Measurements from ENCODE around the gene SMIM36.
"Not testable (repeated sequence)": the region's sequence is repeated elsewhere in the genome, so short reads cannot be mapped to it uniquely, and the experiment has no call there.

The SMIM36 gene

DNA sequence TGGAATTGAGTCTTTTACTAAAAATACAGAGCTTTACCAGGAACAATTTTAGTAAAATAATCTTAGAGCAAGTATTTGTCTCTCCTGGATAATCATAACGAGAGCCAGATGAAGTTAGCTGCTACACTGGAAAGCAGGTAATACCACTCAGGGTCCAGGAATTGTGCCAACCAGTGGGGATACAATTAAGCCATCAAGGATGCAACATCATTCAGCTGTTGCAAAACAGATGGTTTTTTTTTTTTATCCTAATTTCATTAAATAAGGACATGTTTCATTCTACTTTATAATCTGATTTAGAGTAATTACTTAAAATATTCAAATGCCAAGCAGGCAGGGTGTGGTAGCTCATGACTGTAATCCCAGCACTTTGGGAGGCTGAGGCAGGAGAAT is 99.8 kb downstream of the SMIM36 start:
- H3K9ac ChIP-seq (ENCODE audit: insufficient read length) = no peak overlapping the region
- no peak for DNase-seq (ENCODE audit: low read depth, low spot score)
- no peak for TF ChIP-seq POLR2AphosphoS5 (IDR thresholded peaks at IDR 0.05; ENCODE audit: borderline replicate concordance, low read depth, low read length)
- no peak for TF ChIP-seq EZH2 (IDR thresholded peaks at IDR 0.05)
- no peak for TF ChIP-seq FOXP2 (optimal IDR thresholded peaks at IDR 0.05; ENCODE audit: control extremely low read depth, extremely low read length, insufficient read depth)
- H3K4me3 ChIP-seq = no peak overlapping the region
- H3K27ac ChIP-seq = no peak overlapping the region
- H3K36me3 ChIP-seq (ENCODE audit: insufficient read depth, low read length) = peaks cover 8% of the 10 kb centered on the region; the same call in 1 of the 2 replicates
- H3K9me3 ChIP-seq (ENCODE audit: low read depth, low read length) = no peaks in the 10 kb centered on the region

DNA sequence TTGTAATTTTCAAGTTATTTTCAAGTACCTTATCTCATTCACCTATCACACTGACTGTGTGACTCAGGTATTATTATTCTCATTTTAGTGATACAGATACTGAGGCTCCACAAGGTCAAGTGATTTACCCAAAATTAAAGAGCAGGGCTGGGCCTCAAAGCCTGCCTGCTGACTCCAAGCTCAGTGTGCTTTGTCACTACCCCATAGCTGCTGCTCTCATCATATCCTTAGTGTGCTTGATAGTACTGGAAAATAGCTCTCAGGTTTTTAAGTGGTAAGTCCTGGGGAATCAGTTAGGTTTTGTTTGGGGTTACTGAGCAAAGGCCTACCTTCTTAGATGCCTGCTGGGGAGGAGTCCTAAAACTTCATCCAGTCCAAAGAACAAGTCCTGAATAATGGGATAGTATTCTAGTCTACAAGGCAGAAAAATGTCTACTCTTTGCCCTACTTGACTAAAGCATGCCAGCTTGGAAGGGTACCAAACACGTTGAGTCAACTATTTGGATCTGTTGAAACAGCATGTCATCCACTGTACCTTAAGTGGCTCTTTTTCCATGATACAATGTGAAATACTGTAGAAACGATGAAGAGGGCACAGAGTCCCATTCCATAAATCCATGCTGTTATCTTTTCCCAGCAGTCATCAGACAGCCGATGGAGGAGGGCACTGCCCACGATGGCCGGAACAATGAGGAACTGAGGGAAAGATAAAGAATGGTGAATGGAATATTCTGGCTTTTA is 100.4 kb downstream of the SMIM36 start:
- Histone ChIP-seq H3K9ac (ENCODE audit: insufficient read length) (no peak overlapping the region), H3K9me3 (ENCODE audit: low read depth, low read length) (no peaks in the 10 kb centered on the region), H3K27ac (no peak overlapping the region), H3K36me3 (ENCODE audit: insufficient read depth, low read length) (peaks cover 8% of the 10 kb centered on the region; the same call in 1 of the 2 replicates), H3K4me3 (no peak overlapping the region)
- TF ChIP-seq EZH2 (IDR thresholded peaks at IDR 0.05) (no peak), POLR2AphosphoS5 (IDR thresholded peaks at IDR 0.05; ENCODE audit: borderline replicate concordance, low read depth, low read length) (no peak), FOXP2 (optimal IDR thresholded peaks at IDR 0.05; ENCODE audit: control extremely low read depth, extremely low read length, insufficient read depth) (no peak)
- DNase-seq (ENCODE audit: low read depth, low spot score) = no peak

GRCh38 chr17:55409030-55409800 is 102.0 kb downstream of the SMIM36 start:
- Histone ChIP-seq H3K4me3 (no peak overlapping the region), H3K9ac (ENCODE audit: insufficient read length) (no peak overlapping the region), H3K27ac (no peak overlapping the region), H3K36me3 (ENCODE audit: insufficient read depth, low read length) (peaks cover 8% of the 10 kb centered on the region; the same call in 1 of the 2 replicates), H3K9me3 (ENCODE audit: low read depth, low read length) (no peaks in the 10 kb centered on the region)
- no peak for DNase-seq (ENCODE audit: low read depth, low spot score)
- TF ChIP-seq EZH2 (IDR thresholded peaks at IDR 0.05) (no peak), POLR2AphosphoS5 (IDR thresholded peaks at IDR 0.05; ENCODE audit: borderline replicate concordance, low read depth, low read length) (no peak), FOXP2 (optimal IDR thresholded peaks at IDR 0.05; ENCODE audit: control extremely low read depth, extremely low read length, insufficient read depth) (no peak)

DNA sequence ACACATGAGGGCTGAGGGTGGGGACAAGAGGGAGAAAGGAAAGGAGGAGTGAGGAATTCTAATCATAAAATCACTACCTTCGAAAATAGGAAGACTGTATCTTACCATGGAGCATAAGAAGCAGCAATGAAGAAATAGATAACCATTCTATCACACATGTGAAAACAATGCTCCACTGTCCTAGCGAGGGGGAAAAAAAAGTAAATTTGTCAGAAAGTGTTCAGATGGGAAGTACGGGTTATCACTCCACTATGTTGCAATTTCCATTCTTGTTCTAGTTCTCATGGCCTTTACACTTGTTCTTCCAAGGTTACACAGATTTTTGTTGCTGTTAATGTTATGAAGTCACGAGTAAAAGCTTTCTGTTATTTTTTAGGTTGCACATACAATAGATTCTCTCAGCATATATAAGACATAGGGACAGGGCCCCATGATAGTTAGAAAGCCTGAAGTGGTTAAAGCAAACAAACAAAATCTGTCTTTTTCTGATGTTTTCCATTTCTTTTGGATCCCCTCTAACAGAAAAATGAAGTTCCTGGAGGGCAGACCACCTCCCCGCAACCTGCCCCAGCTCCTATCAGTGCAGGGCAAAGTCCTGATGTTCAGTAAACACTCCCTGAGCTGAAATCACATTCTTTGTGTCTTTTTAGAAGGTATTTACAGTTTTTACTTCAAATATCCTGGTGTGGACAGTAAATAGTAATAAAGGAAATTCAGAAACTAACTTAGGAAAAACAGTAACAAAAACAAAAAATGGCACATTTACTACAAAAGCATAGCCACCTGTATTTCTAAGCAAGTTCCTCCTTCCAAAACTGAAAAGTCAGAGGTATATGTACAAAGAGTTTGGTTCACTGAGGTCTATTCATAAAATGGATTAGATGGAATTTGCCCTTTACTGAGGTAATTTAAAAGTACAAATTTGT is 103.3 kb downstream of the SMIM36 start:
- H3K9me3 ChIP-seq (ENCODE audit: low read depth, low read length) = no peaks in the 10 kb centered on the region
- H3K36me3 ChIP-seq (ENCODE audit: insufficient read depth, low read length) = peaks cover 8% of the 10 kb centered on the region; the same call in 1 of the 2 replicates
- H3K9ac ChIP-seq (ENCODE audit: insufficient read length) = no peak overlapping the region
- no peak for DNase-seq (ENCODE audit: low read depth, low spot score)
- no peak for TF ChIP-seq FOXP2 (optimal IDR thresholded peaks at IDR 0.05; ENCODE audit: control extremely low read depth, extremely low read length, insufficient read depth)
- no peak for TF ChIP-seq POLR2AphosphoS5 (IDR thresholded peaks at IDR 0.05; ENCODE audit: borderline replicate concordance, low read depth, low read length)
- no peak for TF ChIP-seq EZH2 (IDR thresholded peaks at IDR 0.05)
- H3K27ac ChIP-seq = no peak overlapping the region
- H3K4me3 ChIP-seq = no peak overlapping the region

DNA sequence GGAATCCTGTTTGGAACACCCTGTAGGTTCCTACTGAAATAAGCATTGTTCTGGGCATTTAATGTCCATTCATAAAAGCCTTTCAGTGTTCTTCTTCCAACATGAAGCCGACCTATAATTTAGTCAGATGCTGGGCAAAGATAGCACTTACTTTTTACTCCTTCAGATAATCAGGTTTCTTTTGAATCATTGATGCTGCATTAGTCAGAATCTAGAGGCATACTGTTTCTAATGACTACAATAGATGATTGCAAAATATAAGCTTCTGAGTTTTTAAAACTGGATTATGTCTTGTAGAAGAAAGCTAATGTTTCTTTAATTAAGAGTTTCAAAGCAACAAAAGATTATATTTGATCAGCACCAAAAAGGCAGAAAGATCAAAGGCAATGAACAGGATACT is 105.7 kb downstream of the SMIM36 start:
- Histone ChIP-seq H3K9me3 (ENCODE audit: low read depth, low read length) (no peaks in the 10 kb centered on the region), H3K36me3 (ENCODE audit: insufficient read depth, low read length) (peaks cover 2% of the 10 kb centered on the region; the same call in 1 of the 2 replicates), H3K9ac (ENCODE audit: insufficient read length) (no peak overlapping the region), H3K4me3 (no peak overlapping the region), H3K27ac (no peak overlapping the region)
- no peak for DNase-seq (ENCODE audit: low read depth, low spot score)
- TF ChIP-seq POLR2AphosphoS5 (IDR thresholded peaks at IDR 0.05; ENCODE audit: borderline replicate concordance, low read depth, low read length) (no peak), EZH2 (IDR thresholded peaks at IDR 0.05) (no peak), FOXP2 (optimal IDR thresholded peaks at IDR 0.05; ENCODE audit: control extremely low read depth, extremely low read length, insufficient read depth) (no peak)

DNA sequence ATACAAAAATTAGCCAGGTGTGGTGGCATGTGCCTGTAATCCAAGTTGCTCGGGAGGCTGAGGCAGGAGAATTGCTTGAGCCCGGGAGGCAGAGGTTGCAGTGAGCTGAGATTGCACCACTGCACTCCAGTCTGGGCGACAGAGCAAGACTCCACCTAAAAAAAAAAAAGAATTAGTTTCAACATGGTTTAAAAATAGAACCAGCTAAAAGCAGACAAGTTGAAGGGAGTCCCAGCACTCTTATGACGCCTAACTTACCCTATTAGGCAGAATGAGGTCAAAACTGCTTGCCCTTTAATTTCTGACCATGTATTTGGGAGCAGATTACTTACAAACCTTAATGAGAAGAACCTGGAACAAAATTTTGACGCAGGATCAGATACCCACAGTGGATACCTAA is 107.1 kb downstream of the SMIM36 start:
- not testable (repeated sequence) for H3K9me3 ChIP-seq (ENCODE audit: low read depth, low read length); H3K27ac ChIP-seq; H3K4me3 ChIP-seq; H3K36me3 ChIP-seq (ENCODE audit: insufficient read depth, low read length); H3K9ac ChIP-seq (ENCODE audit: insufficient read length); DNase-seq (ENCODE audit: low read depth, low spot score)

- Histone ChIP-seq H3K36me3 (ENCODE audit: insufficient read depth, low read length) (no peaks in the 10 kb centered on the region), H3K9me3 (ENCODE audit: low read depth, low read length) (no peaks in the 10 kb centered on the region), H3K4me3 (no peak overlapping the region), H3K9ac (ENCODE audit: insufficient read length) (no peak overlapping the region), H3K27ac (no peak overlapping the region)
- DNase-seq (ENCODE audit: low read depth, low spot score) = no peak
- TF ChIP-seq POLR2AphosphoS5 (IDR thresholded peaks at IDR 0.05; ENCODE audit: borderline replicate concordance, low read depth, low read length) = no peak
- TF ChIP-seq EZH2 (IDR thresholded peaks at IDR 0.05) = no peak
- no peak for TF ChIP-seq FOXP2 (optimal IDR thresholded peaks at IDR 0.05; ENCODE audit: control extremely low read depth, extremely low read length, insufficient read depth)
Observed at GRCh38 chr17:55402374-55402773, 108.9 kb downstream of the SMIM36 start.
